Breast epithelium (tissue), 3 donors: Measurements from ENCODE around the gene ARHGEF28.

Experiments used
- POLR2A ChIP-seq: fragments of 450-650 bp; IDR thresholded peaks from one replicate; pipeline ENCODE4 v1.6.1; 2016; ENCODE audit warnings: antibody characterized with exemption, mild to moderate bottlenecking, moderate library complexity
- POLR2AphosphoS5 ChIP-seq, 3 donors: sonication (generic); formaldehyde crosslinking; IDR thresholded peaks; one replicate each; pipeline ENCODE4 v1.6.1; 2017; ENCODE audit warnings: antibody characterized with exemption in 3 of 3
- TF ChIP-seq, protein P1 (sequence below), 3 donors: fragments of 450-650 bp; IDR thresholded peaks; one replicate each; pipeline ENCODE4 v1.5.1; 2016 to 2017; ENCODE audit warnings: antibody characterized with exemption in 3 of 3, mild to moderate bottlenecking in 3 of 3, moderate library complexity in 3 of 3

DNA sequence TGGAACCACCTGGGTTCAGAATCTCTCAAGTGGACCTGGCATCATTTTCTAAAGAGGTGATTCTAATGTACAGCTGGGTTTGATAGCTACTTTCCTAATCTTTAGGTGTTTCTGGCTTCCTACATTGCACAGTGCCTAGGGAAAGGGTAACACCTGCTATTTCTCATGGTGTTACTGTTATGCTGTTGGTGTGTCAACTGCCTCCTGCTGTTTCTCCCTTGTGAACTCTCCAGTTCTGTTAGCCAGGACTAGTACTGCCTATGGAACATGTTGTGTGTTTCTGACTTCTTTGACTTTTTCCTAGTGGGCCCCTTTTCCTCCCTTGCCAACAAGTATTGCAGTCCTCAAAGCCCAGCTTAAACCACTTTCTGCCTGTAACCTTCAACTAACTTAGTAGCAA lies 5.5 kb downstream of the ARHGEF28 start:
- TF ChIP-seq, protein P1, sequence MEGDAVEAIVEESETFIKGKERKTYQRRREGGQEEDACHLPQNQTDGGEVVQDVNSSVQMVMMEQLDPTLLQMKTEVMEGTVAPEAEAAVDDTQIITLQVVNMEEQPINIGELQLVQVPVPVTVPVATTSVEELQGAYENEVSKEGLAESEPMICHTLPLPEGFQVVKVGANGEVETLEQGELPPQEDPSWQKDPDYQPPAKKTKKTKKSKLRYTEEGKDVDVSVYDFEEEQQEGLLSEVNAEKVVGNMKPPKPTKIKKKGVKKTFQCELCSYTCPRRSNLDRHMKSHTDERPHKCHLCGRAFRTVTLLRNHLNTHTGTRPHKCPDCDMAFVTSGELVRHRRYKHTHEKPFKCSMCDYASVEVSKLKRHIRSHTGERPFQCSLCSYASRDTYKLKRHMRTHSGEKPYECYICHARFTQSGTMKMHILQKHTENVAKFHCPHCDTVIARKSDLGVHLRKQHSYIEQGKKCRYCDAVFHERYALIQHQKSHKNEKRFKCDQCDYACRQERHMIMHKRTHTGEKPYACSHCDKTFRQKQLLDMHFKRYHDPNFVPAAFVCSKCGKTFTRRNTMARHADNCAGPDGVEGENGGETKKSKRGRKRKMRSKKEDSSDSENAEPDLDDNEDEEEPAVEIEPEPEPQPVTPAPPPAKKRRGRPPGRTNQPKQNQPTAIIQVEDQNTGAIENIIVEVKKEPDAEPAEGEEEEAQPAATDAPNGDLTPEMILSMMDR (IDR thresholded peaks at IDR 0.05): no peak
- TF ChIP-seq POLR2AphosphoS5 (IDR thresholded peaks at IDR 0.05): no peak
- no peak for TF ChIP-seq POLR2A
